K562 (cell line): Measurements from ENCODE around the gene EN1. TPM values are rescaled to one million over a fixed set of nuclear protein-coding genes. Genes with fewer than 3 reads are reported as not detected.
A peak's percentile ranks its signal among the peaks of the same experiment; 100 is the strongest.

ENCODE experiments used
- ATAC-seq: fragments of 200-7000 bp; cut with Tn5 transposase; 3 replicates; pipeline ENCODE4 v1.9.1; 2020; ENCODE audit warnings: moderate library complexity
- BruUV-seq: library from RNA; stranded (reverse); fragments of 400-500 nt; replicated peaks from 2 replicates; lab custom pipeline; 2021; lab: Mats Ljungman, UMichigan
- CTCF ChIA-PET: fragments of 300-600 bp; formaldehyde crosslinking; extraction: SDS; loops from one replicate; lab custom pipeline; 2021; ENCODE audit warnings: low intra/inter-chr PET ratio; lab: Yijun Ruan, JAX
- POLR2A ChIA-PET: fragments of 300-600, 350-650 bp; sonication (Branson Sonifier 250); formaldehyde crosslinking; extraction: SDS; loops from one replicate; lab custom pipeline; 2021; ENCODE audit warnings: antibody characterized with exemption, inconsistent platforms; lab: Yijun Ruan, JAX
- DNase-seq, 4 experiments: peaks; one replicate each; pipeline versions ENCODE4 v3.0.0 to v3.0.0-alpha.2; 2011 to 2018; ENCODE audit warnings: low spot score in 3 of 4, mixed read lengths in 3 of 4; ENCODE audit errors: extremely low read depth in 1 of 4
- FAIRE-seq: peaks from 2 replicates; lab custom pipeline; 2011; peaks lifted over from hg19 to GRCh38; lab: Jason Lieb, UNC
- H2AFZ ChIP-seq: 2 replicates; pipeline ENCODE4 v1.6.0; 2011; ENCODE audit warnings: low read depth, low read length, control low read depth, inconsistent platforms
- H3K27ac ChIP-seq: fragments of 200-600 bp; 3 replicates; pipeline ENCODE4 v1.8.0; 2011; ENCODE audit warnings: low read depth, mild to moderate bottlenecking, control low read depth, inconsistent platforms, low read length, moderate library complexity, mixed read lengths; ENCODE audit errors: extremely low read depth
- H3K27me3 ChIP-seq, 2 experiments: fragments of 300-600 bp in 1 of 2; 2 replicates in 1 of 2; 3 replicates in 1 of 2; pipeline versions ENCODE4 v1.6.0 to v1.8.0; 2011; ENCODE audit warnings: inconsistent platforms in 2 of 2, low read length in 2 of 2, mild to moderate bottlenecking in 1 of 2, mixed read lengths in 1 of 2, moderate library complexity in 1 of 2; ENCODE audit not compliant: control insufficient read depth in 2 of 2, insufficient read depth in 2 of 2
- H3K36me3 ChIP-seq: fragments of 300-600 bp; 3 replicates; pipeline ENCODE4 v1.8.0; 2011; ENCODE audit warnings: mild to moderate bottlenecking, low read length, inconsistent platforms; ENCODE audit not compliant: control insufficient read depth, insufficient read depth
- H3K4me1 ChIP-seq, 2 experiments: fragments of 200-600 bp in 1 of 2; replicated peaks in 1 of 2; 2 replicates in 1 of 2; 3 replicates in 1 of 2; pipeline versions ENCODE4 v1.5.1 to v1.8.0; 2011; ENCODE audit warnings: inconsistent platforms in 2 of 2, low read length in 2 of 2, mild to moderate bottlenecking in 1 of 2, mixed read lengths in 1 of 2, moderate library complexity in 1 of 2; ENCODE audit not compliant: control insufficient read depth in 2 of 2, insufficient read depth in 2 of 2
- H3K4me2 ChIP-seq: 2 replicates; pipeline ENCODE4 v1.6.1; 2011; ENCODE audit warnings: low read length, control low read depth, inconsistent platforms, mixed read lengths; ENCODE audit not compliant: insufficient read depth
- H3K4me3 ChIP-seq: fragments of 200-600 bp; sonication (generic), shearing (Covaris generic); 2 replicates; pipeline ENCODE4 v1.5.1; 2016; ENCODE audit warnings: control low read depth, inconsistent platforms
- H3K79me2 ChIP-seq: fragments of 200-600 bp; 3 replicates; pipeline ENCODE4 v1.8.0; 2011; ENCODE audit warnings: low read length, inconsistent platforms; ENCODE audit not compliant: control insufficient read depth, insufficient read depth
- H3K9ac ChIP-seq, 2 experiments: 2 replicates each; pipeline versions ENCODE4 v1.6.0 to v1.6.1; 2011; ENCODE audit warnings: low read depth in 2 of 2, low read length in 2 of 2, control low read depth in 1 of 2, inconsistent platforms in 1 of 2, mild to moderate bottlenecking in 1 of 2, mixed read lengths in 1 of 2; ENCODE audit not compliant: insufficient read depth in 1 of 2
- H3K9me1 ChIP-seq: one replicate; pipeline ENCODE4 v1.6.0; 2011; ENCODE audit warnings: inconsistent platforms, mild to moderate bottlenecking, low read length, moderate library complexity; ENCODE audit not compliant: control insufficient read depth, insufficient read depth
- H3K9me3 ChIP-seq: replicated peaks from 2 replicates; pipeline ENCODE4 v1.5.1; 2011; ENCODE audit warnings: low read depth, low read length, inconsistent platforms; ENCODE audit not compliant: control insufficient read depth, insufficient read depth
- H4K20me1 ChIP-seq: replicated peaks from 2 replicates; pipeline ENCODE4 v1.6.1; 2011; ENCODE audit warnings: low read length, inconsistent platforms, mixed read lengths; ENCODE audit not compliant: control insufficient read depth, insufficient read depth
- ARID1B ChIP-seq: fragments of 450-650 bp; IDR thresholded peaks from 2 replicates; pipeline ENCODE4 v1.6.1; 2016; ENCODE audit warnings: antibody characterized with exemption, mild to moderate bottlenecking, inconsistent platforms
- CBFA2T3 ChIP-seq: fragments of 450-650 bp; IDR thresholded peaks from 2 replicates; pipeline ENCODE4 v1.6.1; 2017
- FOXK2 ChIP-seq, 2 experiments: fragments of 450-650 bp; IDR thresholded peaks in 1 of 2; conservative IDR thresholded peaks in 1 of 2; 2 replicates each; pipeline ENCODE4 v1.6.1; 2016; ENCODE audit warnings: low read depth in 2 of 2, mild to moderate bottlenecking in 1 of 2
- GABPB1 ChIP-seq: sonication (generic); formaldehyde crosslinking; IDR thresholded peaks from 2 replicates; pipeline ENCODE4 v1.8.0; 2022; ENCODE audit warnings: mild to moderate bottlenecking, missing genetic modification reagents
- MCM5 ChIP-seq: fragments of 450-650 bp; IDR thresholded peaks from 2 replicates; pipeline ENCODE4 v1.6.1; 2016; ENCODE audit warnings: low read depth
- SOX6 ChIP-seq: fragments of 450-650 bp; IDR thresholded peaks from 2 replicates; pipeline ENCODE4 v1.6.1; 2014; ENCODE audit warnings: mild to moderate bottlenecking
- SUPT5H ChIP-seq: fragments of 450-650 bp; IDR thresholded peaks from 2 replicates; pipeline ENCODE4 v1.6.1; 2016
- TAL1 ChIP-seq: fragments of 450-650 bp; IDR thresholded peaks from 2 replicates; pipeline ENCODE4 v1.6.1; 2016; ENCODE audit warnings: mild to moderate bottlenecking
- TCF3 ChIP-seq: sonication (generic); formaldehyde crosslinking; IDR thresholded peaks from 2 replicates; pipeline ENCODE4 v1.4.0; 2020; ENCODE audit warnings: mild to moderate bottlenecking, missing genetic modification reagents
- ZNF140 ChIP-seq: fragments of 250-450 bp; sonication (Bioruptor Pico); IDR thresholded peaks from 2 replicates; pipeline ENCODE4 v1.8.0; 2021; ENCODE audit warnings: moderate library complexity, mild to moderate bottlenecking, inconsistent platforms
- WGBS: fragments of 100-300 bp; shearing (Covaris generic); methylation state at CpG from one replicate; pipeline ENCODE4 v1.1.6; 2016; ENCODE audit warnings: low coverage, mixed read lengths; ENCODE audit not compliant: insufficient coverage; ENCODE audit errors: missing lambda C conversion rate; 5-methylcytosine and 5-hydroxymethylcytosine counted together
- in situ Hi-C: fragments of 300-500 bp; cut with MboI; formaldehyde crosslinking; loops from 4 replicates; pipeline ENCODE4 v1.15.0; 2018; ENCODE audit warnings: inconsistent platforms, mixed read lengths
- intact Hi-C: fragments of 100-400 bp; cut with micrococcal nuclease; formaldehyde crosslinking; loops from 2 replicates; pipeline ENCODE4 v1.14.2; 2022
- polyA plus RNA-seq, 8 experiments: library from polyadenylated mRNA; depleted of rRNA in 4 of 8; stranded (reverse) in 5 of 8; unstranded in 3 of 8; fragments of >200 nt; fragmentation: Nextera tagmentation in 2 of 8; fragmentation: Illumina TruSeq in 1 of 8; extraction: Ambion mirVana in 2 of 8; extraction: Trizol in 1 of 8; gene quantifications; 2 replicates each; pipeline versions ENCODE4 v1.2.1 to v1.2.3, GENCODE V29; 2011 to 2014; ENCODE audit warnings: inconsistent platforms in 1 of 8, missing spikeins in 1 of 8
- total RNA-seq, 7 experiments: library from RNA; depleted of rRNA in 6 of 7; stranded (reverse); fragments of >200 nt in 6 of 7; fragmentation: Illumina TruSeq in 2 of 7; extraction: Trizol in 2 of 7; gene quantifications; 2 replicates each; pipeline versions ENCODE4 v1.2.1 to v1.2.3, GENCODE V29; 2011 to 2021; ENCODE audit warnings: low replicate concordance in 1 of 7
- TF ChIP-seq, protein P1 (sequence below), 2 experiments: fragments of 450-650 bp; conservative IDR thresholded peaks; 2 replicates each; pipeline ENCODE4 v1.6.1; 2017; ENCODE audit warnings: mild to moderate bottlenecking in 2 of 2, moderate library complexity in 2 of 2

The EN1 gene
- total and polyA plus RNA-seq, 9 of the 15 experiments (the other 6 are each of a cell fraction or from before 2014, with no cell fraction given), result 0.06 to 2.0 (median 0.51) TPM

DNA sequence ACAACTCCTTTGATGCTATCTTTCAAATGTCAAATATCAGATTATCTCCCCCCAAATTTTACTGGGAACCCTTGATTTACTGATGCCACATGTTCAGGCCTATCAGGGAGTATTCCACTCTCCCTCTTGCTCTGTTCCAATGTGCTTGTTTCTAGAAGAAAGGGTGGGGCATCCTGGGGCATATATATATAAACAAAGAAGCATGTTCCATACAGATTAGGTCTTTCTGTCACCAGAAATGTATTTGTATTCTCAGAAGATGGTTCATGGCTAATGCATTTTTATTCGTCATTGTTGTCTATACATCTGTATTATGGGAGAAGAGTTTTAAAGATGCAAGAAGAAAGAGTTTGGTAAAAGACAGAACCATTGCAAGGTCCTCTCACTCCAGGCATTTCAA, 24.9 kb downstream of the EN1 start:
- no peaks in the 10 kb centered on the region for H4K20me1 ChIP-seq
- H3K9ac ChIP-seq, result no peak overlapping the region
- no peak for FAIRE-seq
- H3K9me1 ChIP-seq, result no peaks in the 10 kb centered on the region
- intact Hi-C loops, result loop anchor here (2.0 kb wide), 1 partner anchor 18 kb away; no protein-coding TSS in a partner anchor
- no peak overlapping the region for H3K27ac ChIP-seq
- peak overlapping the region; percentile 6; the same call in 1 of the 2 replicates for H3K4me2 ChIP-seq
- TF ChIP-seq TAL1, result peak; percentile 22; the same call in 1 of the 2 replicates
- TF ChIP-seq MCM5, result no peak
- TF ChIP-seq TCF3 (CRISPR knock-in tag), result peak; percentile 53
- TF ChIP-seq SOX6, result 0 out of 2 replicates have a peak, but pooled peaks have one; percentile 22
- TF ChIP-seq GABPB1 (CRISPR knock-in tag), result no peak
- TF ChIP-seq ARID1B, result peak; percentile 61
- peak; percentile 42 to 48; a peak in 2 of 4 replicates for TF ChIP-seq FOXK2 (conservative IDR thresholded peaks at IDR 0.05 in 1 of 2, IDR thresholded peaks at IDR 0.05 in 1 of 2; ENCODE audit: low read depth in 2 of 2)
- no peak for TF ChIP-seq SUPT5H
- TF ChIP-seq CBFA2T3, result 0 out of 2 replicates have a peak, but pooled peaks have one; percentile 25
- TF ChIP-seq, protein P1, sequence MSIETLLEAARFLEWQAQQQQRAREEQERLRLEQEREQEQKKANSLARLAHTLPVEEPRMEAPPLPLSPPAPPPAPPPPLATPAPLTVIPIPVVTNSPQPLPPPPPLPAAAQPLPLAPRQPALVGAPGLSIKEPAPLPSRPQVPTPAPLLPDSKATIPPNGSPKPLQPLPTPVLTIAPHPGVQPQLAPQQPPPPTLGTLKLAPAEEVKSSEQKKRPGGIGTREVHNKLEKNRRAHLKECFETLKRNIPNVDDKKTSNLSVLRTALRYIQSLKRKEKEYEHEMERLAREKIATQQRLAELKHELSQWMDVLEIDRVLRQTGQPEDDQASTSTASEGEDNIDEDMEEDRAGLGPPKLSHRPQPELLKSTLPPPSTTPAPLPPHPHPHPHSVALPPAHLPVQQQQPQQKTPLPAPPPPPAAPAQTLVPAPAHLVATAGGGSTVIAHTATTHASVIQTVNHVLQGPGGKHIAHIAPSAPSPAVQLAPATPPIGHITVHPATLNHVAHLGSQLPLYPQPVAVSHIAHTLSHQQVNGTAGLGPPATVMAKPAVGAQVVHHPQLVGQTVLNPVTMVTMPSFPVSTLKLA (conservative IDR thresholded peaks at IDR 0.05), result peak; percentile 47 to 63
- TF ChIP-seq ZNF140 (CRISPR knock-in tag), result no peak
- no peak for DNase-seq
- ChIA-PET POLR2A (no interaction called here), CTCF (no interaction called here)
- H3K79me2 ChIP-seq, result no peaks in the 10 kb centered on the region
- in situ Hi-C loops, result no loop called here
- no peak overlapping the region for H3K4me3 ChIP-seq
- H3K4me1 ChIP-seq, result peaks cover 3 to 17% of the 10 kb centered on the region in 2 experiments
- H3K27me3 ChIP-seq, result peaks cover 0 to 4% of the 10 kb centered on the region in 2 experiments; a peak in 2 of 5 replicates
- ATAC-seq, result peak; percentile 65
- no peaks in the 10 kb centered on the region for H3K9me3 ChIP-seq
- WGBS, result 0% methylated on average over 1 of the region's 1 CpG
- H3K36me3 ChIP-seq, result no peaks in the 10 kb centered on the region
- H2AFZ ChIP-seq, result no peak overlapping the region
- no TSS peak for BruUV-seq
